OCI-LY1 (cell line): Measurements from ENCODE around the gene CBFA2T3.

ENCODE experiments used
- EZH2 ChIP-seq: fragments of 200-600 bp; sonication (generic), shearing (Covaris generic); IDR thresholded peaks from 2 replicates; pipeline ENCODE4 v1.8.0; 2017; ENCODE audit warnings: borderline replicate concordance, mixed run types, mild to moderate bottlenecking, antibody characterized with exemption, low read length, moderate library complexity, mixed read lengths
- TF ChIP-seq, protein P1 (sequence below): fragments of 200-600 bp; sonication (generic), shearing (Covaris generic); IDR thresholded peaks from 2 replicates; pipeline ENCODE4 v1.5.1; 2017; ENCODE audit warnings: mild to moderate bottlenecking, antibody characterized with exemption, low read length, moderate library complexity, mixed read lengths

- TF ChIP-seq, protein P1, sequence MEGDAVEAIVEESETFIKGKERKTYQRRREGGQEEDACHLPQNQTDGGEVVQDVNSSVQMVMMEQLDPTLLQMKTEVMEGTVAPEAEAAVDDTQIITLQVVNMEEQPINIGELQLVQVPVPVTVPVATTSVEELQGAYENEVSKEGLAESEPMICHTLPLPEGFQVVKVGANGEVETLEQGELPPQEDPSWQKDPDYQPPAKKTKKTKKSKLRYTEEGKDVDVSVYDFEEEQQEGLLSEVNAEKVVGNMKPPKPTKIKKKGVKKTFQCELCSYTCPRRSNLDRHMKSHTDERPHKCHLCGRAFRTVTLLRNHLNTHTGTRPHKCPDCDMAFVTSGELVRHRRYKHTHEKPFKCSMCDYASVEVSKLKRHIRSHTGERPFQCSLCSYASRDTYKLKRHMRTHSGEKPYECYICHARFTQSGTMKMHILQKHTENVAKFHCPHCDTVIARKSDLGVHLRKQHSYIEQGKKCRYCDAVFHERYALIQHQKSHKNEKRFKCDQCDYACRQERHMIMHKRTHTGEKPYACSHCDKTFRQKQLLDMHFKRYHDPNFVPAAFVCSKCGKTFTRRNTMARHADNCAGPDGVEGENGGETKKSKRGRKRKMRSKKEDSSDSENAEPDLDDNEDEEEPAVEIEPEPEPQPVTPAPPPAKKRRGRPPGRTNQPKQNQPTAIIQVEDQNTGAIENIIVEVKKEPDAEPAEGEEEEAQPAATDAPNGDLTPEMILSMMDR, result no peak
- no peak for TF ChIP-seq EZH2
Observed at GRCh38 chr16:88931373-88931900, 45.6 kb downstream of the CBFA2T3 start.
